K562 (cell line): ENCODE measurements around the gene DPY30. TPM values are rescaled to one million over a fixed set of nuclear protein-coding genes. Genes with fewer than 3 reads are reported as not detected.
"Not testable (repeated sequence)": the region's sequence is repeated elsewhere in the genome, so short reads cannot be mapped to it uniquely, and the experiment has no call there.

Experiments used
- ATAC-seq: fragments of 200-7000 bp; cut with Tn5 transposase; 3 replicates; pipeline ENCODE4 v1.9.1; 2020; ENCODE audit warnings: moderate library complexity
- BruUV-seq: library from RNA; stranded (reverse); fragments of 400-500 nt; replicated peaks from 2 replicates; lab custom pipeline; 2021; lab: Mats Ljungman, UMichigan
- CTCF ChIA-PET: fragments of 300-600 bp; formaldehyde crosslinking; extraction: SDS; loops from one replicate; lab custom pipeline; 2021; ENCODE audit warnings: low intra/inter-chr PET ratio; lab: Yijun Ruan, JAX
- POLR2A ChIA-PET: fragments of 300-600, 350-650 bp; sonication (Branson Sonifier 250); formaldehyde crosslinking; extraction: SDS; loops from one replicate; lab custom pipeline; 2021; ENCODE audit warnings: antibody characterized with exemption, inconsistent platforms; lab: Yijun Ruan, JAX
- DNase-seq, 4 experiments: peaks; one replicate each; pipeline versions ENCODE4 v3.0.0 to v3.0.0-alpha.2; 2011 to 2018; ENCODE audit warnings: low spot score in 3 of 4, mixed read lengths in 3 of 4; ENCODE audit errors: extremely low read depth in 1 of 4
- FAIRE-seq: peaks from 2 replicates; lab custom pipeline; 2011; peaks lifted over from hg19 to GRCh38; lab: Jason Lieb, UNC
- H2AFZ ChIP-seq: 2 replicates; pipeline ENCODE4 v1.6.0; 2011; ENCODE audit warnings: low read depth, low read length, control low read depth, inconsistent platforms
- H3K27ac ChIP-seq: fragments of 200-600 bp; 3 replicates; pipeline ENCODE4 v1.8.0; 2011; ENCODE audit warnings: low read depth, mild to moderate bottlenecking, control low read depth, inconsistent platforms, low read length, moderate library complexity, mixed read lengths; ENCODE audit errors: extremely low read depth
- H3K27me3 ChIP-seq, 2 experiments: fragments of 300-600 bp in 1 of 2; 2 replicates in 1 of 2; 3 replicates in 1 of 2; pipeline versions ENCODE4 v1.6.0 to v1.8.0; 2011; ENCODE audit warnings: inconsistent platforms in 2 of 2, low read length in 2 of 2, mild to moderate bottlenecking in 1 of 2, mixed read lengths in 1 of 2, moderate library complexity in 1 of 2; ENCODE audit not compliant: control insufficient read depth in 2 of 2, insufficient read depth in 2 of 2
- H3K36me3 ChIP-seq: fragments of 300-600 bp; 3 replicates; pipeline ENCODE4 v1.8.0; 2011; ENCODE audit warnings: mild to moderate bottlenecking, low read length, inconsistent platforms; ENCODE audit not compliant: control insufficient read depth, insufficient read depth
- H3K4me1 ChIP-seq, 2 experiments: fragments of 200-600 bp in 1 of 2; replicated peaks in 1 of 2; 2 replicates in 1 of 2; 3 replicates in 1 of 2; pipeline versions ENCODE4 v1.5.1 to v1.8.0; 2011; ENCODE audit warnings: inconsistent platforms in 2 of 2, low read length in 2 of 2, mild to moderate bottlenecking in 1 of 2, mixed read lengths in 1 of 2, moderate library complexity in 1 of 2; ENCODE audit not compliant: control insufficient read depth in 2 of 2, insufficient read depth in 2 of 2
- H3K4me2 ChIP-seq: 2 replicates; pipeline ENCODE4 v1.6.1; 2011; ENCODE audit warnings: low read length, control low read depth, inconsistent platforms, mixed read lengths; ENCODE audit not compliant: insufficient read depth
- H3K4me3 ChIP-seq: fragments of 200-600 bp; sonication (generic), shearing (Covaris generic); 2 replicates; pipeline ENCODE4 v1.5.1; 2016; ENCODE audit warnings: control low read depth, inconsistent platforms
- H3K79me2 ChIP-seq: fragments of 200-600 bp; 3 replicates; pipeline ENCODE4 v1.8.0; 2011; ENCODE audit warnings: low read length, inconsistent platforms; ENCODE audit not compliant: control insufficient read depth, insufficient read depth
- H3K9ac ChIP-seq, 2 experiments: 2 replicates each; pipeline versions ENCODE4 v1.6.0 to v1.6.1; 2011; ENCODE audit warnings: low read depth in 2 of 2, low read length in 2 of 2, control low read depth in 1 of 2, inconsistent platforms in 1 of 2, mild to moderate bottlenecking in 1 of 2, mixed read lengths in 1 of 2; ENCODE audit not compliant: insufficient read depth in 1 of 2
- H3K9me1 ChIP-seq: one replicate; pipeline ENCODE4 v1.6.0; 2011; ENCODE audit warnings: inconsistent platforms, mild to moderate bottlenecking, low read length, moderate library complexity; ENCODE audit not compliant: control insufficient read depth, insufficient read depth
- H3K9me3 ChIP-seq: replicated peaks from 2 replicates; pipeline ENCODE4 v1.5.1; 2011; ENCODE audit warnings: low read depth, low read length, inconsistent platforms; ENCODE audit not compliant: control insufficient read depth, insufficient read depth
- H4K20me1 ChIP-seq: replicated peaks from 2 replicates; pipeline ENCODE4 v1.6.1; 2011; ENCODE audit warnings: low read length, inconsistent platforms, mixed read lengths; ENCODE audit not compliant: control insufficient read depth, insufficient read depth
- YY1 ChIP-seq, 3 experiments: IDR thresholded peaks; 2 replicates each; pipeline ENCODE4 v1.6.1; 2011; ENCODE audit warnings: low read length in 2 of 3, mild to moderate bottlenecking in 2 of 3, moderate library complexity in 2 of 3, borderline replicate concordance in 1 of 3, control low read depth in 1 of 3, low read depth in 1 of 3; ENCODE audit not compliant: insufficient read depth in 3 of 3, insufficient replicate concordance in 2 of 3, control insufficient read depth in 1 of 3, insufficient read length in 1 of 3; ENCODE audit errors: extremely low read depth in 1 of 3
- WGBS: fragments of 100-300 bp; shearing (Covaris generic); methylation state at CpG from one replicate; pipeline ENCODE4 v1.1.6; 2016; ENCODE audit warnings: low coverage, mixed read lengths; ENCODE audit not compliant: insufficient coverage; ENCODE audit errors: missing lambda C conversion rate; 5-methylcytosine and 5-hydroxymethylcytosine counted together
- in situ Hi-C: fragments of 300-500 bp; cut with MboI; formaldehyde crosslinking; loops from 4 replicates; pipeline ENCODE4 v1.15.0; 2018; ENCODE audit warnings: inconsistent platforms, mixed read lengths
- intact Hi-C: fragments of 100-400 bp; cut with micrococcal nuclease; formaldehyde crosslinking; loops from 2 replicates; pipeline ENCODE4 v1.14.2; 2022
- polyA plus RNA-seq, 8 experiments: library from polyadenylated mRNA; depleted of rRNA in 4 of 8; stranded (reverse) in 5 of 8; unstranded in 3 of 8; fragments of >200 nt; fragmentation: Nextera tagmentation in 2 of 8; fragmentation: Illumina TruSeq in 1 of 8; extraction: Ambion mirVana in 2 of 8; extraction: Trizol in 1 of 8; gene quantifications; 2 replicates each; pipeline versions ENCODE4 v1.2.1 to v1.2.3, GENCODE V29; 2011 to 2014; ENCODE audit warnings: inconsistent platforms in 1 of 8, missing spikeins in 1 of 8
- total RNA-seq, 7 experiments: library from RNA; depleted of rRNA in 6 of 7; stranded (reverse); fragments of >200 nt in 6 of 7; fragmentation: Illumina TruSeq in 2 of 7; extraction: Trizol in 2 of 7; gene quantifications; 2 replicates each; pipeline versions ENCODE4 v1.2.1 to v1.2.3, GENCODE V29; 2011 to 2021; ENCODE audit warnings: low replicate concordance in 1 of 7

Gene DPY30
- total and polyA plus RNA-seq, 9 of the 15 experiments (the other 6 are each of a cell fraction or from before 2014, with no cell fraction given), result 64.6 to 402 (median 116) TPM

DNA sequence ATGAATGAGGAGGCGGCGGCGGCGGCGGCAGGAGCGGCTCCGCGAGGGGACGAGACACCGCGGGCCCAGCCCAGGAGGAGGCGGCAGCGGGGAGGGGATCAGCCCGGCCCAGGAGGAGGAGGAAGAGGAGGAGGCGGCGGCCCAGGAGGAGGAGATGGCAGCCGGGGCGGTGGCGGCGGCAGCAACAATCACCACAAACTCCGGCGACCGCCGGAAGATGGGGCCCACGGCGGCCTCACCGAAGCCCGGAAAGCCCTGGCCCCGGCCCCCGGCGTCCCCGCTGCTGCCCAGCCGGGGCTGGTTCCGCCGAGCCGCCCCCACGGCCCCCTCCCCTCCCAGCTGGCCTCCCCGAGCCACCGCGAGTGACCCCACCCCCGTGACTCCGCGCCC, 29.3 kb downstream of the DPY30 start:
- 0% methylated on average over 1 of the region's 43 CpGs for WGBS
- intact Hi-C loops, result loop anchor here (2.0 to 5.0 kb wide), 2 partner anchors 53 to 157 kb away; partner anchors contain the start of genes SLC30A6 and SPAST
- FAIRE-seq, BruUV-seq, H3K9me3 ChIP-seq: not testable (repeated sequence)
- H3K9ac ChIP-seq, result peak overlapping the region in 1 of 2 experiments; percentile 36; a peak in 2 of 4 replicates
- H3K4me3 ChIP-seq, result peak overlapping the region; percentile 92
- peak in 2 of 3 experiments; percentile 19 to 24 for TF ChIP-seq YY1 (IDR thresholded peaks at IDR 0.05; ENCODE audit: borderline replicate concordance in 1 of 3, control insufficient read depth in 1 of 3, extremely low read depth in 1 of 3, insufficient read depth in 3 of 3, insufficient read length in 1 of 3, insufficient replicate concordance in 2 of 3, low read depth in 1 of 3, low read length in 2 of 3)
- TF ChIP-seq, all 486 proteins: peak for 1; not testable (repeated sequence) for 485
- H3K36me3 ChIP-seq, result peaks cover 10% of the 10 kb centered on the region; the same call in 2 of the 3 replicates
- DNase-seq (peak; percentile 33 to 73 (median 42)), ATAC-seq (peak; percentile 80)
- peaks cover 18 to 34% of the 10 kb centered on the region in 2 experiments for H3K4me1 ChIP-seq
- H4K20me1 ChIP-seq, result peaks cover 12% of the 10 kb centered on the region
- POLR2A ChIA-PET, result interaction anchor here (0.6 to 2.1 kb wide), 4 partner anchors 10 to 1516 kb away, joined by 3 to 4 read pairs (median 3); no protein-coding TSS in a partner anchor
- in situ Hi-C loops, H2AFZ ChIP-seq, H3K27me3 ChIP-seq, H3K4me2 ChIP-seq, H3K9me1 ChIP-seq, CTCF ChIA-PET: not testable (repeated sequence)
- peaks cover 52% of the 10 kb centered on the region for H3K79me2 ChIP-seq
- H3K27ac ChIP-seq, result peak overlapping the region; percentile 55; the same call in 1 of the 3 replicates
